H1 (cell line): ENCODE results near the gene DNTT. TPM values are rescaled to one million over a fixed set of nuclear protein-coding genes. Genes with fewer than 3 reads are reported as not detected.

ENCODE experiments used
- CTCF ChIA-PET: fragments of 300-600 bp; sonication (Branson Sonifier 250); formaldehyde crosslinking; loops from one replicate; lab custom pipeline; 2021; ENCODE audit not compliant: partially characterized antibody; lab: Charles Lee
- POLR2A ChIA-PET: fragments of 300-600 bp; sonication (Branson Sonifier 250); formaldehyde crosslinking; loops from one replicate; lab custom pipeline; 2021; ENCODE audit warnings: inconsistent platforms; ENCODE audit not compliant: partially characterized antibody; lab: Charles Lee
- DNase-seq, 2 experiments: peaks; one replicate each; pipeline versions ENCODE4 v3.0.0 to v3.0.0-alpha.2; 2010 to 2022; ENCODE audit warnings: low spot score in 2 of 2, low read depth in 1 of 2, mixed read lengths in 1 of 2
- FAIRE-seq: peaks from 2 replicates; lab custom pipeline; 2011; peaks lifted over from hg19 to GRCh38; lab: Jason Lieb, UNC
- H2AFZ ChIP-seq: 2 replicates; pipeline ENCODE4 v1.8.1; 2012; ENCODE audit warnings: low read length, inconsistent platforms
- H2AK5ac ChIP-seq: 2 replicates; pipeline ENCODE4 v1.6.1; 2013; ENCODE audit warnings: low read depth, low read length
- H2BK120ac ChIP-seq: replicated peaks from 2 replicates; pipeline ENCODE3; 2013; ENCODE audit warnings: low read depth, low read length, inconsistent platforms
- H2BK12ac ChIP-seq: 2 replicates; pipeline ENCODE4 v1.6.1; 2013; ENCODE audit warnings: low read depth, low read length
- H2BK15ac ChIP-seq: 2 replicates; pipeline ENCODE4 v1.6.1; 2013; ENCODE audit warnings: low read length
- H2BK20ac ChIP-seq: 2 replicates; pipeline ENCODE4 v1.6.1; 2013; ENCODE audit warnings: low read length
- H2BK5ac ChIP-seq: 2 replicates; pipeline ENCODE4 v1.6.1; 2013; ENCODE audit warnings: low read depth, low read length
- H3K14ac ChIP-seq: 2 replicates; pipeline ENCODE4 v1.6.1; 2013; ENCODE audit warnings: inconsistent platforms; ENCODE audit not compliant: insufficient read length
- H3K18ac ChIP-seq: 2 replicates; pipeline ENCODE4 v1.6.1; 2013; ENCODE audit warnings: low read length; ENCODE audit errors: extremely low read depth
- H3K23ac ChIP-seq: 2 replicates; pipeline ENCODE4 v1.6.1; 2013; ENCODE audit warnings: inconsistent platforms; ENCODE audit not compliant: insufficient read length
- H3K23me2 ChIP-seq: 2 replicates; pipeline ENCODE4 v1.6.1; 2013; ENCODE audit warnings: low read depth, low read length
- H3K27ac ChIP-seq: 2 replicates; pipeline ENCODE4 v1.6.1; 2011; ENCODE audit warnings: low read depth, low read length, inconsistent platforms
- H3K27me3 ChIP-seq, 4 experiments: replicated peaks in 1 of 4; 1 replicate in 1 of 4; 2 replicates in 3 of 4; pipeline versions ENCODE4 v1.6.1 to v1.8.1; 2011 to 2013; ENCODE audit warnings: low read length in 3 of 4, mild to moderate bottlenecking in 3 of 4, inconsistent platforms in 2 of 4, mixed read lengths in 2 of 4, moderate library complexity in 1 of 4; ENCODE audit not compliant: control insufficient read depth in 3 of 4, insufficient read depth in 3 of 4; ENCODE audit errors: extremely low read depth in 1 of 4
- H3K36me3 ChIP-seq, 4 experiments: 2 replicates each; pipeline versions ENCODE4 v1.6.1 to v1.8.1; 2011 to 2013; ENCODE audit warnings: mild to moderate bottlenecking in 4 of 4, low read length in 3 of 4, moderate library complexity in 2 of 4, control low read depth in 1 of 4, inconsistent platforms in 1 of 4; ENCODE audit not compliant: insufficient read depth in 4 of 4, control insufficient read depth in 2 of 4
- H3K4ac ChIP-seq: replicated peaks from 2 replicates; pipeline ENCODE3; 2013; ENCODE audit warnings: low read length, low read depth, mixed read lengths, inconsistent platforms; ENCODE audit not compliant: insufficient read length
- H3K4me1 ChIP-seq, 4 experiments: replicated peaks in 1 of 4; 1 replicate in 1 of 4; 2 replicates in 3 of 4; pipeline versions ENCODE4 v1.6.1 to v1.8.1; 2011 to 2013; ENCODE audit warnings: low read length in 3 of 4, inconsistent platforms in 2 of 4, mixed read lengths in 1 of 4; ENCODE audit not compliant: insufficient read depth in 4 of 4, control insufficient read depth in 3 of 4
- H3K4me2 ChIP-seq, 2 experiments: 2 replicates each; pipeline versions ENCODE4 v1.6.1 to v1.8.1; 2011 to 2013; ENCODE audit warnings: low read depth in 2 of 2, low read length in 2 of 2, control low read depth in 1 of 2, inconsistent platforms in 1 of 2, mild to moderate bottlenecking in 1 of 2; ENCODE audit not compliant: insufficient read depth in 1 of 2
- H3K4me3 ChIP-seq, 4 experiments: fragments of 200-600, 300-600 bp in 1 of 4; sonication (generic), shearing (Covaris generic), sonication (Bioruptor Twin) in 1 of 4; 2 replicates each; pipeline versions ENCODE4 v1.5.1 to v1.8.1; 2011 to 2016; ENCODE audit warnings: low read length in 4 of 4, low read depth in 3 of 4, control low read depth in 2 of 4, inconsistent platforms in 2 of 4, mild to moderate bottlenecking in 2 of 4, mixed read lengths in 1 of 4, moderate library complexity in 1 of 4; ENCODE audit not compliant: insufficient read depth in 2 of 4; ENCODE audit errors: extremely low read depth in 1 of 4
- H3K56ac ChIP-seq: replicated peaks from 2 replicates; pipeline ENCODE3; 2013; ENCODE audit warnings: low read depth, mild to moderate bottlenecking, mixed read lengths, low read length, inconsistent platforms; ENCODE audit not compliant: insufficient read length
- H3K79me1 ChIP-seq: 2 replicates; pipeline ENCODE4 v1.6.1; 2013; ENCODE audit warnings: low read depth, low read length, control low read depth
- H3K79me2 ChIP-seq, 2 experiments: 2 replicates each; pipeline versions ENCODE4 v1.6.1 to v1.8.1; 2012 to 2013; ENCODE audit warnings: low read length in 2 of 2, mild to moderate bottlenecking in 2 of 2, inconsistent platforms in 1 of 2; ENCODE audit not compliant: insufficient read depth in 2 of 2, control insufficient read depth in 1 of 2
- H3K9ac ChIP-seq, 4 experiments: replicated peaks in 1 of 4; 1 replicate in 1 of 4; 2 replicates in 3 of 4; pipeline versions ENCODE4 v1.6.1 to v1.8.1; 2011 to 2013; ENCODE audit warnings: low read depth in 3 of 4, low read length in 3 of 4, control low read depth in 2 of 4, mild to moderate bottlenecking in 2 of 4, moderate library complexity in 2 of 4, inconsistent platforms in 1 of 4; ENCODE audit errors: extremely low read depth in 1 of 4
- H3K9me3 ChIP-seq, 2 experiments: 2 replicates each; pipeline versions ENCODE4 v1.6.1 to v1.8.1; 2012 to 2013; ENCODE audit warnings: mild to moderate bottlenecking in 2 of 2, moderate library complexity in 2 of 2, control low read depth in 1 of 2, inconsistent platforms in 1 of 2, low read depth in 1 of 2, low read length in 1 of 2, mixed read lengths in 1 of 2; ENCODE audit not compliant: insufficient read depth in 2 of 2
- H4K20me1 ChIP-seq, 2 experiments: replicated peaks in 1 of 2; 2 replicates each; pipeline versions ENCODE3 to v1.8.1; 2011 to 2013; ENCODE audit warnings: inconsistent platforms in 2 of 2, low read length in 2 of 2, mild to moderate bottlenecking in 1 of 2; ENCODE audit not compliant: insufficient read depth in 2 of 2, control insufficient read depth in 1 of 2
- H4K5ac ChIP-seq: 2 replicates; pipeline ENCODE4 v1.6.1; 2013; ENCODE audit warnings: low read length, low read depth, mixed read lengths, inconsistent platforms; ENCODE audit not compliant: insufficient read length
- H4K8ac ChIP-seq: 2 replicates; pipeline ENCODE4 v1.8.0; 2013; ENCODE audit warnings: mild to moderate bottlenecking, moderate library complexity, low read length, inconsistent platforms; ENCODE audit not compliant: insufficient read depth; ENCODE audit errors: extremely low read depth
- H4K91ac ChIP-seq: replicated peaks from 2 replicates; pipeline ENCODE3; 2013; ENCODE audit warnings: low read length, mixed read lengths, inconsistent platforms; ENCODE audit not compliant: insufficient read length
- FOSL1 ChIP-seq: IDR thresholded peaks from 2 replicates; pipeline ENCODE4 v1.6.1; 2011; ENCODE audit warnings: mild to moderate bottlenecking, low read depth, low read length, moderate library complexity; ENCODE audit not compliant: insufficient read depth
- RXRA ChIP-seq: IDR thresholded peaks from 2 replicates; pipeline ENCODE4 v1.6.1; 2011; ENCODE audit warnings: low read depth, mild to moderate bottlenecking, low read length, moderate library complexity; ENCODE audit not compliant: insufficient read depth
- WGBS, 2 experiments: shearing (Covaris generic) in 1 of 2; methylation state at CpG; one replicate each; pipeline versions ENCODE4 v1.1.6 to v1.1.7; 2013 to 2015; ENCODE audit warnings: low lambda C conversion rate in 2 of 2, mixed read lengths in 2 of 2, inconsistent platforms in 1 of 2, low coverage in 1 of 2, missing lambda C conversion rate in 1 of 2; ENCODE audit not compliant: insufficient replicate concordance in 2 of 2, insufficient coverage in 1 of 2, insufficient read length in 1 of 2; ENCODE audit errors: extremely low coverage in 1 of 2, missing lambda C conversion rate in 1 of 2; 5-methylcytosine and 5-hydroxymethylcytosine counted together
- polyA plus RNA-seq, 7 experiments: library from polyadenylated mRNA; depleted of rRNA in 3 of 7; stranded (reverse) in 5 of 7; unstranded in 2 of 7; fragments of >200 nt in 5 of 7; fragments of 200-250 nt in 2 of 7; gene quantifications; 1 replicate in 5 of 7; 2 replicates in 1 of 7; 4 replicates in 1 of 7; pipeline versions ENCODE4 v1.2.1 to v1.2.3, GENCODE V29; 2011 to 2013; ENCODE audit warnings: missing spikeins in 2 of 7, mixed read lengths in 2 of 7
- total RNA-seq: library from RNA; stranded (reverse); fragmentation: NEBNext Ultra II Directional; extraction: Animal tissue kit (Norgen Biotek cat#: 25700); gene quantifications from 2 replicates; pipeline ENCODE4 v1.2.1, GENCODE V29; 2021

DNTT gene
- total and polyA plus RNA-seq, 2 of the 8 experiments (the other 6 are each of a cell fraction or from before 2014, with no cell fraction given), result not detected

GRCh38 chr10:96269438-96270300 lies 34.6 kb upstream of the DNTT start:
- H3K4me3 ChIP-seq, result no peak overlapping the region
- H2BK20ac ChIP-seq, result no peak overlapping the region
- H3K4me2 ChIP-seq, result no peak overlapping the region
- no peak overlapping the region for H3K9ac ChIP-seq
- no peaks in the 10 kb centered on the region for H3K79me1 ChIP-seq
- FAIRE-seq (no peak), DNase-seq (no peak)
- no peaks in the 10 kb centered on the region for H4K20me1 ChIP-seq
- H3K18ac ChIP-seq, result no peak overlapping the region
- no peak overlapping the region for H4K91ac ChIP-seq
- no peaks in the 10 kb centered on the region for H3K36me3 ChIP-seq
- H2BK5ac ChIP-seq, result no peak overlapping the region
- no peak overlapping the region for H3K56ac ChIP-seq
- H3K23ac ChIP-seq, result no peak overlapping the region
- H3K4me1 ChIP-seq, result no peaks in the 10 kb centered on the region
- no peak overlapping the region for H2AFZ ChIP-seq
- CTCF ChIA-PET, result interaction anchor here (0.7 to 3.1 kb wide), 10 partner anchors 9 to 511 kb away, joined by 3 to 26 read pairs (median 4); no protein-coding TSS in a partner anchor
- no peak overlapping the region for H2BK12ac ChIP-seq
- H3K14ac ChIP-seq, result no peak overlapping the region
- no peak overlapping the region for H2BK15ac ChIP-seq
- no peaks in the 10 kb centered on the region for H3K27me3 ChIP-seq
- H4K8ac ChIP-seq, result no peak overlapping the region
- no peak overlapping the region for H3K4ac ChIP-seq
- no peaks in the 10 kb centered on the region for H3K23me2 ChIP-seq
- H3K27ac ChIP-seq, result no peak overlapping the region
- no peak overlapping the region for H2AK5ac ChIP-seq
- POLR2A ChIA-PET, result interaction anchor here (1.2 kb wide), 1 partner anchor 127 kb away, joined by 3 read pairs; no protein-coding TSS in a partner anchor
- no peaks in the 10 kb centered on the region for H3K9me3 ChIP-seq
- no peak overlapping the region for H4K5ac ChIP-seq
- no peaks in the 10 kb centered on the region for H3K79me2 ChIP-seq
- H2BK120ac ChIP-seq, result no peak overlapping the region
- WGBS, 2 experiments, result 81% methylated on average over 6 of the region's 6 CpGs; no CpG with 5 or more reads in 1 of the 2 experiments
- TF ChIP-seq FOSL1 (no peak), RXRA (no peak)
